ENCODE measurements around the gene TMEM52B. TPM values are rescaled to one million over a fixed set of nuclear protein-coding genes. Genes with fewer than 3 reads are reported as not detected.
"Not testable (repeated sequence)": the region's sequence is repeated elsewhere in the genome, so short reads cannot be mapped to it uniquely, and the experiment has no call there.

TMEM52B gene
- total and polyA plus RNA-seq, 7 donors = 0.12 to 1.2 TPM; not detected in 5

GRCh38 chr12:10179776-10180181 lies 947 bp downstream of the TMEM52B start:
- 81 to 83% methylated on average over 5 of the region's 5 CpGs for WGBS, 2 donors
- intact Hi-C loops (cut with DNase I) = no loop called here
- no peak overlapping the region for H3K27ac ChIP-seq
- no peaks in the 10 kb centered on the region for H3K36me3 ChIP-seq
- no peaks in the 10 kb centered on the region for H3K27me3 ChIP-seq
- no peak overlapping the region for H3K4me3 ChIP-seq
- no peak for DNase-seq
- H3K9me3 ChIP-seq = no peaks in the 10 kb centered on the region
- TF ChIP-seq CTCF (IDR thresholded peaks at IDR 0.05) = no peak
- no peak for TF ChIP-seq POLR2A (IDR thresholded peaks at IDR 0.05)
- TF ChIP-seq EP300 (IDR thresholded peaks at IDR 0.05) = no peak
- TF ChIP-seq POLR2AphosphoS5 (IDR thresholded peaks at IDR 0.05) = no peak
- H3K4me1 ChIP-seq = peaks cover 0 to 11% (median 4%) of the 10 kb centered on the region in 4 donors

- no peaks in the 10 kb centered on the region for H3K36me3 ChIP-seq
- no peaks in the 10 kb centered on the region for H3K9me3 ChIP-seq
- DNase-seq = no peak
- H3K27me3 ChIP-seq = no peaks in the 10 kb centered on the region
- TF ChIP-seq POLR2A (IDR thresholded peaks at IDR 0.05) (no peak), EP300 (IDR thresholded peaks at IDR 0.05) (no peak), CTCF (IDR thresholded peaks at IDR 0.05) (no peak), POLR2AphosphoS5 (IDR thresholded peaks at IDR 0.05) (no peak)
- no peak overlapping the region for H3K4me3 ChIP-seq
- H3K27ac ChIP-seq = no peak overlapping the region
- peaks cover 0 to 19% (median 8%) of the 10 kb centered on the region in 4 donors for H3K4me1 ChIP-seq
- intact Hi-C loops (cut with DNase I) = no loop called here
- 62 to 65% methylated on average over 5 of the region's 5 CpGs for WGBS, 2 donors
Measured at GRCh38 chr12:10182354-10183049, 3.7 kb downstream of the TMEM52B start.

GRCh38 chr12:10184261-10184843 lies 5.5 kb downstream of the TMEM52B start:
- Histone ChIP-seq H3K27ac (peak overlapping the region in 2 of 4 donors; percentile 14 to 21), H3K9me3 (no peaks in the 10 kb centered on the region), H3K27me3 (no peaks in the 10 kb centered on the region), H3K4me1 (peaks cover 0 to 19% (median 8%) of the 10 kb centered on the region in 4 donors), H3K36me3 (no peaks in the 10 kb centered on the region), H3K4me3 (no peak overlapping the region)
- WGBS, 2 donors = 57 to 61% methylated on average over 7 of the region's 7 CpGs
- intact Hi-C loops (cut with DNase I) = no loop called here
- no peak for DNase-seq
- TF ChIP-seq EP300 (IDR thresholded peaks at IDR 0.05) = no peak
- TF ChIP-seq CTCF (IDR thresholded peaks at IDR 0.05) = no peak
- TF ChIP-seq POLR2AphosphoS5 (IDR thresholded peaks at IDR 0.05) = no peak
- no peak for TF ChIP-seq POLR2A (IDR thresholded peaks at IDR 0.05)

- H3K4me3 ChIP-seq = no peak overlapping the region
- WGBS, 2 donors = 51 to 76% methylated on average over 11 of the region's 11 CpGs
- peak; percentile 69 for DNase-seq
- no peaks in the 10 kb centered on the region for H3K27me3 ChIP-seq
- intact Hi-C loops (cut with DNase I) = no loop called here
- TF ChIP-seq POLR2AphosphoS5 (IDR thresholded peaks at IDR 0.05) (peak in 1 of 4 donors; percentile 26), EP300 (IDR thresholded peaks at IDR 0.05) (peak in 1 of 4 donors; percentile 50), POLR2A (IDR thresholded peaks at IDR 0.05) (no peak)
- H3K4me1 ChIP-seq = peaks cover 0 to 32% (median 11%) of the 10 kb centered on the region in 4 donors
- H3K27ac ChIP-seq = no peak overlapping the region
- no peaks in the 10 kb centered on the region for H3K9me3 ChIP-seq
- H3K36me3 ChIP-seq = no peaks in the 10 kb centered on the region
Measured at GRCh38 chr12:10186299-10186698, 7.5 kb downstream of the TMEM52B start.

GRCh38 chr12:10186958-10187357 lies 8.1 kb downstream of the TMEM52B start:
- WGBS, 2 donors = 84 to 86% methylated on average over 6 of the region's 6 CpGs
- H3K4me3 ChIP-seq; H3K27me3 ChIP-seq; intact Hi-C loops (cut with DNase I); H3K36me3 ChIP-seq; H3K27ac ChIP-seq; DNase-seq; H3K9me3 ChIP-seq: not testable (repeated sequence)
- H3K4me1 ChIP-seq = peaks cover 0 to 37% (median 11%) of the 10 kb centered on the region in 4 donors
